Activated naive CD8-positive, alpha-beta T cell treated with anti-CD3 and anti-CD28 coated beads, Interleukin-2, amount 50 U/mL, for 16 hours (primary cell): Measurements from ENCODE around the gene KRT76.

Experiments used
- DNase-seq: peaks from one replicate; pipeline ENCODE4 v3.0.0-alpha.2; 2020; ENCODE audit warnings: low read depth, low spot score

Gene KRT76

DNA sequence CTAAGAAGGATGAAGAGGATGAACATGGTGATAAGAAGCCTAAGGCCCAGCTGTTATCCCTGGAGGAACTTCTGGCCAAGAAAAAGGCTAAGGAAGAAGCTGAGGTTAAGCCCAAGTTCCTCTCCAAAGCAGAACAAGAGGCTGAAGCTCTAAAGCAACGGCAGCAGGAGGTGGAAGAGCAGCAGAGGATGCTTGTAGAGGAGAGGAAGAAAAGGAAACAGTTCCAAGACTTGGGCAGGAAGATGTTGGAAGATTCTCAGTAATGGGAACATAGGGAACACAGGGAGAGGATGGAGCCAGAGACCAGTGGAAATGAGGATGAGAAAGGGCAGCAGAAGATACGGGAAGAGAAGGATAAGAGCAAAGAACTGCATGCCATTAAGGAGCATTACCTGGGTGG is 46.4 kb downstream of the KRT76 start:
- no peak for DNase-seq

DNA sequence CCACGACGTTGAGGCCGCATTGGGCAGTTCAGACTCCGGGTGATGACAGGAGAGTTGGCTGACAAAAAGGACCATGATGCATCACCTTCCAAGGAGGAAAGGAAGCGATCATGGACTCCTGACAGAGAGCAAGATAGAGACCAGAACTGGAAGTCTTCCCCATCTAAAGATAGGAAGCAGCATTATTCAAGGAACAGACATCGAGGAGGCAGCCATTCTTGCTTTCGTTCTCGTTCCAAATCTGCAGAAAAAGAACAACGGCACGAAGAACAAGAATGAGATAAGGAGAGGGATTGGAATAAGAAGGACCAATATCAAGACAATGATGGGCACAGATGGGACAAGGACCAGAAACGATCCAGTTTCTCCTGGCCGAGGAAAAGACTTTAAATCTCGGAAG is 46.8 kb downstream of the KRT76 start:
- no peak for DNase-seq

DNA sequence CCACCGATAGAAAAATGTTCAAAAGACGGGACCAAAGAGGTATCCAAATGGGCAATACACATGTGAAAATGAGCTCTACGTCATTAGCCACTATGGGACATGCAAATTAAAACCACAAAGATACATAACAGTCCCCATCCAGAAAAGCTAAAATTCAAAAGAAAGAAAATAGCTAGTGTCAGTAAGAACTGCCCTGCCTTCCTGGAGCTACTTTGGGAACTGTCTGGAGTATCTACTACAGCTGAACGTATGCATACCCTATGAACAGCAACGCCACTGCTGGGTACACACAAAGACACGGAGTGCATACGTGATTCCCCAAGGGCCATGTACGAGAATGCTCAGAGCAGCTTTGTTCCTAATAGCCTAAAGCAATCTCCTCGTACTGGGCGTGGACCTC is 48.0 kb downstream of the KRT76 start:
- no peak for DNase-seq

DNA sequence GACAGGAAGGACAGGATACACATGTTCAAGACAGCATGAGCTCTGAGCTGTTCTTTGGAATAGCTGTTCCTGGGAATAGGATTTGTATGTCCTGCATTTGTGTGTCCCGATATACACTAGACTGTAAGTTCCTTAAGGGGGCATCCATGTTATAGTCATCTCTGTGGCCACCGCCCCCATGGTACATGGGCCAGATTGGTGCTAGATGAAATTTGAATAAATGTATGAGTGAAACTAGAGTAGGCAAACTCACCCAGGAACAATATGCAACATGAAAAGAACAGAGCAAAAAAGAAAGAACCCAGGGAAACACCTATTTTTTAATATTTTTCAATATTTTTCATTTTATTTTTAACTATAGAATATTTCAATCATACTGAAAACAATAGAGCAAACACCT is 48.8 kb downstream of the KRT76 start:
- no peak for DNase-seq

DNA sequence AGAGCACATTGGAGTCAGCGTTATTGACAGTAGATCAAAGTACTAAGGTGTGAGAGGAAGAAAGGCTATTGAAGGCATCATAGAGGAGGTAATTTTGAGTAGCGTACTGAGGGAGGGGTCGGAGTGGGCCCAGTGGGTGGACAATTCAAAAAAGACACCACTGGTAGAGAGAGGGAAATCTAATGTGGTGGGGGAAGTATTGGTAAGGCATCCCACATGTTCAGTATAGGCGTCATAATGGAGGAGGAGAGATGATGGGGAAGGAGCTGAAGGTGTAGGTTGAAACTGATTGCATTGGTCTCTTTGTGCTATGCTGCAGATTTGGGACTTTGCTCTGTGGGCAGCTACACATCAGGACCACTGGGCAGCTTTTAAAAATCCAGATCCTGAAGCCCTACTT is 50.1 kb downstream of the KRT76 start:
- no peak for DNase-seq

DNA sequence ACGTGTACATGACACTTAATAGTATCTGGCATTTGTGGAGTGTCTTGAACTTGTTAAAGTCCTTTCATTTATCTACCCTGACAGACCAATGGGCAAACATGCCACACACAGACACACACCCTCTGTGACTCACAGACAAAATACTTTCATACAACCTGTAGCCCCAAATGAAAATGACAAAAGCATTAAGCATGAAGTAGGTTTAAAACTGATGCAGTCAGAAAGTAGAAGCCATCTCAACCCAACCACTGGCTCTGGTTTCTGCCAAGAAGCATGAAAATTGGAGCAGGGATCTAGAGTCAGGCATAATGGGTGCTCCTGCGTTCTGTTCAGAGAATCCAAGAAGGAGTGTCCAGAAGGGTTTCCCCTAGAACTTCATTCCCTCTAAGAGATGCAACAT is 50.7 kb downstream of the KRT76 start:
- no peak for DNase-seq

DNA sequence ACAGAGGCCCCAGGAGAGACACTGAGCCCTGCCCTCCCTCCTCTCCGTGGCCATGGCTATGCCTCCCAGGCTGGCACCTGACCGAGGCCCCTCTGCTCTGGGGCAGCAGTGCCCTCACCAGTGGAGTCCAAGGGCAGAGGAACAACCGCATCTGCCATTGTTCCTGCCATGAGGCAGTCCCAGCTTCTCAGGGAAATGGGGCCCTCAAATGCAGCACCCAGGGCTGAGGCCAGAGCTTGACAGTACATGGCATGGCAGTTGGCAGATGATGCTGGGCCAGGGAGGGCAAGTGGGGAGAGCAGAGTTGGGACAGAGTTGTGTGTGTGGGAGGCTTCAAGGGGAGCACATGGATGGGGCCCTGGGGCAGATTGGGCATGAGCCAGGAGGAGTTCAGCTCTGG is 52.8 kb downstream of the KRT76 start:
- no peak for DNase-seq

DNA sequence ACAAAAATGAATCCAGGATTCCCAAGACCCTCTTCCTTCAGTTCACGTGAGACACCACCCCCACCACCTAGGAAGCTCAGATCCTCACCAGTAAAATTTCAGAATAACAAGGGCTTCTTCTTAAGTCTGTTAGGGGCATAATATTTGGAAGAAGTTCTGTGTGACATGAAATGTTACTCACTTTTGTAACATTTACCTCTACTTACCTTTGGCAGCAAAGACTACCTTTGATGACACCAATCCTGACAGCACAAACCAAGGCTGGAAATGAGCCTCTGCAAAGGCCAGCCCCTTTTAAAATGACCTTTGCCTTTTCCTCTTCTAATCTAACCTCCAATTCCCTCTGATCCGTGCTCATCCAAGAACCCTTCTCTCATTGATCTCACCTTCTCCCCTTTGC is 54.5 kb downstream of the KRT76 start:
- DNase-seq: no peak

DNA sequence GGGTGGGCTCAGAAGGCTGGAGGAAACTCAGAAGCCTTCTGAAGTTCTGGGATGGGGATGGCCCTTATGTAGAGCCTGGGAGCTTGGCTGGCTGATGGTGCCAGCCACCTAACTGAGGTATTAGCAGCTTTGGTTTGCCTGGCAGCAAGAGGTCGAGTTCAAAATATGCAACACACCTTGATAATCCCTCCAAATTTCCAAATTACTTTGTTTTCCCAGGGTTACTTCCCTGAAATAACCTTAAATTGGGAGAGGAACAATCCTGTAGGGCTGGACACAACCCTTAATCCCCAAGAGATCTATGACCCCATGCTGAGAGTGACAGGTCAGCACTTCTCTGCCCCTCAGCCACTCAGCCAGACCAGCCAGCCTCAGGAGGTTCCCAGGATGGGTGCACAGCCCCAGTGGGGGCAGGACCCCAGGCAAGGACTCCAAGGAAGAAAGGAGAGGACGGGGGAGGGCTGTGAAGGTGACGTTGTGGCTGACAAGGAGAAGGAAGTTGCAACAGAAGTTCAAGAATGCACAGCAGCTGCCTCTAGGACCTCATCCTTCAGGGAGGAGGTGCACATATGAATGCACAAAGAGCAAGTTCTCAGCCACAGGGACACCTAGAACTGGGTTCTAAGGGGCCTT is 55.2 kb downstream of the KRT76 start:
- no peak for DNase-seq

DNA sequence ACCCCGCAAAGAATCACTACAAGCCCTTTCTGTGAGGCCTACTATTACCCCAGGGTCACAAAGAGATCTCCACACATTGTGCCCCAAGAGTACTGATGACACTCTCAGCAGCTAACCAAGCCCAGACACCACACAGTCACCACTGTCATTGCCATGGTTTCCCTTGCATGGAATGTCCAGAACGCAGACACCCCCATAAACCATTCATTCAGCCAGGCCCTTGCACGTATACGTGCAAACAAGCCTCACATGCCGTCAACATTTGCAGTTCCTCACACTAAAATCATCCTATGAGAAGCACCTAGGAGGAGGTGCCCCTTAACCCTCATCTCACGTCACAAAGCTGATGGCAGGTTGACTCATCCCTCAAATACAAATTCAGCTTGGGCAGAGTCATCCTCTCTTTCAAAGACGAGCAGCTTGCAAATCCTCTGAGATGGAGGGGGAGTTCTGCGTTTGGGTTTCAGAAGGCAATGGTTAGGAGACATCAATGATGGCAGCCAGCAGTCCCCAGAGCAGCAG is 56.7 kb downstream of the KRT76 start:
- DNase-seq: no peak
